K562 (cell line): ENCODE results near the gene CBX3. TPM values are rescaled to one million over a fixed set of nuclear protein-coding genes. Genes with fewer than 3 reads are reported as not detected.
A peak's percentile ranks its signal among the peaks of the same experiment; 100 is the strongest.

Source experiments
- CBFA2T2 ChIP-seq: fragments of 450-650 bp; conservative IDR thresholded peaks from 2 replicates; pipeline ENCODE4 v1.6.1; 2017; ENCODE audit warnings: mild to moderate bottlenecking
- CCNT2 ChIP-seq: IDR thresholded peaks from 2 replicates; pipeline ENCODE4 v1.6.1; 2011; ENCODE audit warnings: borderline replicate concordance, low read depth, mild to moderate bottlenecking, moderate library complexity, mixed read lengths, low read length; ENCODE audit not compliant: insufficient read length; ENCODE audit errors: extremely low read depth
- CREBBP ChIP-seq: IDR thresholded peaks from one replicate; pipeline ENCODE4 v1.6.1; 2012; ENCODE audit warnings: low read depth, mild to moderate bottlenecking, control low read depth, inconsistent platforms, low read length
- DDX20 ChIP-seq: fragments of 450-650 bp; IDR thresholded peaks from 2 replicates; pipeline ENCODE4 v1.6.1; 2016; ENCODE audit warnings: missing genetic modification characterization, low read depth, mild to moderate bottlenecking, missing compliant biosample characterization, moderate library complexity
- ESRRB ChIP-seq: fragments of 250-450 bp; sonication (Bioruptor Pico); IDR thresholded peaks from 2 replicates; pipeline ENCODE4 v1.5.0; 2020; ENCODE audit warnings: mild to moderate bottlenecking, moderate library complexity, borderline replicate concordance
- HDAC3 ChIP-seq: fragments of 450-650 bp; IDR thresholded peaks from 2 replicates; pipeline ENCODE4 v1.6.1; 2018; ENCODE audit warnings: borderline replicate concordance, mild to moderate bottlenecking, moderate library complexity; ENCODE audit not compliant: partially characterized antibody
- KAT7 ChIP-seq: sonication (generic); formaldehyde crosslinking; IDR thresholded peaks from 2 replicates; pipeline ENCODE4 v1.8.0; 2022; ENCODE audit warnings: missing genetic modification reagents, mild to moderate bottlenecking, borderline replicate concordance
- KLF6 ChIP-seq: fragments of 250-450 bp; sonication (Bioruptor Pico); IDR thresholded peaks from 2 replicates; pipeline ENCODE4 v1.4.0; 2020; ENCODE audit warnings: mild to moderate bottlenecking, moderate library complexity, borderline replicate concordance
- MEIS2 ChIP-seq: fragments of 450-650 bp; IDR thresholded peaks from 2 replicates; pipeline ENCODE4 v1.6.1; 2014; ENCODE audit warnings: mild to moderate bottlenecking; ENCODE audit not compliant: partially characterized antibody
- NFATC3 ChIP-seq: fragments of 450-650 bp; IDR thresholded peaks from 2 replicates; pipeline ENCODE4 v1.6.1; 2017; ENCODE audit warnings: mild to moderate bottlenecking
- NONO ChIP-seq, 2 experiments: fragments of 200-400 bp in 1 of 2; fragments of 450-650 bp in 1 of 2; formaldehyde crosslinking in 1 of 2; IDR thresholded peaks; 2 replicates each; pipeline ENCODE4 v1.6.1; 2017; ENCODE audit warnings: low read depth in 2 of 2, mild to moderate bottlenecking in 2 of 2, moderate library complexity in 2 of 2, low read length in 1 of 2
- RCOR1 ChIP-seq, 2 experiments: IDR thresholded peaks; 2 replicates each; pipeline ENCODE4 v1.6.1; 2012; ENCODE audit warnings: low read depth in 2 of 2, low read length in 2 of 2, borderline replicate concordance in 1 of 2, improper control_type of control experiment in 1 of 2
- RFX5 ChIP-seq: IDR thresholded peaks from 2 replicates; pipeline ENCODE4 v1.6.1; 2011; ENCODE audit warnings: low read depth, mild to moderate bottlenecking, improper control_type of control experiment, low read length
- SIN3B ChIP-seq: fragments of 450-650 bp; IDR thresholded peaks from 2 replicates; pipeline ENCODE4 v1.6.1; 2017; ENCODE audit warnings: low read depth, mild to moderate bottlenecking, moderate library complexity
- SPI1 ChIP-seq: IDR thresholded peaks from 2 replicates; pipeline ENCODE4 v1.6.1; 2011; ENCODE audit warnings: low read depth, low read length, control low read depth, borderline replicate concordance
- XRCC4 ChIP-seq: IDR thresholded peaks from one replicate; pipeline ENCODE4 v1.6.1; 2011; ENCODE audit not compliant: insufficient read depth, insufficient read length; ENCODE audit errors: extremely low read depth
- ZEB2 ChIP-seq: fragments of 450-650 bp; IDR thresholded peaks from 2 replicates; pipeline ENCODE4 v1.6.1; 2016
- ZNF133 ChIP-seq: fragments of 250-450 bp; sonication (Bioruptor Pico); IDR thresholded peaks from 2 replicates; pipeline ENCODE4 v1.4.0; 2020; ENCODE audit warnings: mild to moderate bottlenecking
- ZNF143 ChIP-seq: sonication (generic); formaldehyde crosslinking; IDR thresholded peaks from 2 replicates; pipeline ENCODE4 v1.9.0; 2022; ENCODE audit warnings: mild to moderate bottlenecking, missing genetic modification reagents
- polyA plus RNA-seq, 8 experiments: library from polyadenylated mRNA; depleted of rRNA in 4 of 8; stranded (reverse) in 5 of 8; unstranded in 3 of 8; fragments of >200 nt; fragmentation: Nextera tagmentation in 2 of 8; fragmentation: Illumina TruSeq in 1 of 8; extraction: Ambion mirVana in 2 of 8; extraction: Trizol in 1 of 8; gene quantifications; 2 replicates each; pipeline versions ENCODE4 v1.2.1 to v1.2.3, GENCODE V29; 2011 to 2014; ENCODE audit warnings: inconsistent platforms in 1 of 8, missing spikeins in 1 of 8
- total RNA-seq, 7 experiments: library from RNA; depleted of rRNA in 6 of 7; stranded (reverse); fragments of >200 nt in 6 of 7; fragmentation: Illumina TruSeq in 2 of 7; extraction: Trizol in 2 of 7; gene quantifications; 2 replicates each; pipeline versions ENCODE4 v1.2.1 to v1.2.3, GENCODE V29; 2011 to 2021; ENCODE audit warnings: low replicate concordance in 1 of 7
- TF ChIP-seq, protein P1 (sequence below), 3 experiments: fragments of 200-800 bp in 1 of 3; fragments of 250-450 bp in 1 of 3; fragments of 450-650 bp in 1 of 3; sonication (Bioruptor Pico) in 1 of 3; sonication (Bioruptor generic) in 1 of 3; formaldehyde crosslinking in 1 of 3; IDR thresholded peaks; 2 replicates each; pipeline versions ENCODE4 v1.6.1 to v1.8.0; 2016 to 2022; ENCODE audit warnings: mild to moderate bottlenecking in 2 of 3, missing genetic modification characterization in 2 of 3, missing compliant biosample characterization in 1 of 3, moderate library complexity in 1 of 3
- TF ChIP-seq, protein P2 (sequence below): fragments of 250-450 bp; sonication (Bioruptor Pico); IDR thresholded peaks from 2 replicates; pipeline ENCODE4 v1.6.1; 2021; ENCODE audit warnings: mild to moderate bottlenecking
- TF ChIP-seq, protein P3 (sequence below): fragments of 450-650 bp; formaldehyde crosslinking; IDR thresholded peaks from 2 replicates; pipeline ENCODE4 v1.4.0; 2022; ENCODE audit warnings: mild to moderate bottlenecking, moderate library complexity

Gene CBX3
- total and polyA plus RNA-seq, 9 of the 15 experiments (the other 6 are each of a cell fraction or from before 2014, with no cell fraction given) = 198 to 413 (median 328) TPM

DNA sequence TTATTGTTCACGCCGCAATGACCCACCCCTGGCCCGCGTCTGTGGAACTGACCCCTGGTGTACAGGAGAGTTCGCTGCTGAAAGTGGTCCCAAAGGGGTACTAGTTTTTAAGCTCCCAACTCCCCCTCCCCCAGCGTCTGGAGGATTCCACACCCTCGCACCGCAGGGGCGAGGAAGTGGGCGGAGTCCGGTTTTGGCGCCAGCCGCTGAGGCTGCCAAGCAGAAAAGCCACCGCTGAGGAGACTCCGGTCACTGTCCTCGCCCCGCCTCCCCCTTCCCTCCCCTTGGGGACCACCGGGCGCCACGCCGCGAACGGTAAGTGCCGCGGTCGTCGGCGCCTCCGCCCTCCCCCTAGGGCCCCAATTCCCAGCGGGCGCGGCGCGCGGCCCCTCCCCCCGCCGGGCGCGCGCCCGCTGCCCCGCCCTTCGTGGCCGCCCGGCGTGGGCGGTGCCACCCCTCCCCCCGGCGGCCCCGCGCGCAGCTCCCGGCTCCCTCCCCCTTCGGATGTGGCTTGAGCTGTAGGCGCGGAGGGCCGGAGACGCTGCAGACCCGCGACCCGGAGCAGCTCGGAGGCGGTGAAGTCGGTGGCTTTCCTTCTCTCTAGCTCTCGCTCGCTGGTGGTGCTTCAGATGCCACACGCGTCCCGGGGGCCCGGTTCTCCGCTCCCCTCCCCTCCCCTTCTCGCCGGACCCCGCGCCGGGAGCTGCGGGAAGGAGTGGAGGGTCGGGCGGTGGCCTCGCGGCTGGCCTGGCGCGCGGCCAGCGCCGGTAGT lies at the start of gene CBX3 (continued):
- TF ChIP-seq CCNT2 = peak; percentile 96
- no peak for TF ChIP-seq XRCC4
- TF ChIP-seq RFX5 = no peak
- no peak; the same call in 1 of the 2 replicates for TF ChIP-seq KLF6 (CRISPR knock-in tag)
- no peak for TF ChIP-seq CBFA2T2
- TF ChIP-seq, protein P1, sequence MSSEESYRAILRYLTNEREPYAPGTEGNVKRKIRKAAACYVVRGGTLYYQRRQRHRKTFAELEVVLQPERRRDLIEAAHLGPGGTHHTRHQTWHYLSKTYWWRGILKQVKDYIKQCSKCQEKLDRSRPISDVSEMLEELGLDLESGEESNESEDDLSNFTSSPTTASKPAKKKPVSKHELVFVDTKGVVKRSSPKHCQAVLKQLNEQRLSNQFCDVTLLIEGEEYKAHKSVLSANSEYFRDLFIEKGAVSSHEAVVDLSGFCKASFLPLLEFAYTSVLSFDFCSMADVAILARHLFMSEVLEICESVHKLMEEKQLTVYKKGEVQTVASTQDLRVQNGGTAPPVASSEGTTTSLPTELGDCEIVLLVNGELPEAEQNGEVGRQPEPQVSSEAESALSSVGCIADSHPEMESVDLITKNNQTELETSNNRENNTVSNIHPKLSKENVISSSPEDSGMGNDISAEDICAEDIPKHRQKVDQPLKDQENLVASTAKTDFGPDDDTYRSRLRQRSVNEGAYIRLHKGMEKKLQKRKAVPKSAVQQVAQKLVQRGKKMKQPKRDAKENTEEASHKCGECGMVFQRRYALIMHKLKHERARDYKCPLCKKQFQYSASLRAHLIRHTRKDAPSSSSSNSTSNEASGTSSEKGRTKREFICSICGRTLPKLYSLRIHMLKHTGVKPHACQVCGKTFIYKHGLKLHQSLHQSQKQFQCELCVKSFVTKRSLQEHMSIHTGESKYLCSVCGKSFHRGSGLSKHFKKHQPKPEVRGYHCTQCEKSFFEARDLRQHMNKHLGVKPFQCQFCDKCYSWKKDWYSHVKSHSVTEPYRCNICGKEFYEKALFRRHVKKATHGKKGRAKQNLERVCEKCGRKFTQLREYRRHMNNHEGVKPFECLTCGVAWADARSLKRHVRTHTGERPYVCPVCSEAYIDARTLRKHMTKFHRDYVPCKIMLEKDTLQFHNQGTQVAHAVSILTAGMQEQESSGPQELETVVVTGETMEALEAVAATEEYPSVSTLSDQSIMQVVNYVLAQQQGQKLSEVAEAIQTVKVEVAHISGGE (CRISPR knock-in tag; IDR thresholded peaks at IDR 0.05) = 0 out of 6 replicates have a peak, but pooled peaks of 1 of the 3 experiments have one; percentile 44
- TF ChIP-seq DDX20 (tag) = no peak
- no peak for TF ChIP-seq RCOR1 (IDR thresholded peaks at IDR 0.05; ENCODE audit: borderline replicate concordance in 1 of 2, low read depth in 2 of 2, low read length in 2 of 2)
- peak; percentile 51; the same call in 1 of the 2 replicates for TF ChIP-seq KAT7 (CRISPR knock-in tag)
- TF ChIP-seq ZNF133 (CRISPR knock-in tag) = no peak
- TF ChIP-seq HDAC3 = no peak
- TF ChIP-seq, protein P2, sequence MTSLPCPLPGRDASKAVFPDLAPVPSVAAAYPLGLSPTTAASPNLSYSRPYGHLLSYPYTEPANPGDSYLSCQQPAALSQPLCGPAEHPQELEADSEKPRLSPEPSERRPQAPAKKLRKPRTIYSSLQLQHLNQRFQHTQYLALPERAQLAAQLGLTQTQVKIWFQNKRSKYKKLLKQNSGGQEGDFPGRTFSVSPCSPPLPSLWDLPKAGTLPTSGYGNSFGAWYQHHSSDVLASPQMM (CRISPR knock-in tag) = no peak
- peak; percentile 9 to 64; a peak in 3 of 4 replicates for TF ChIP-seq NONO (IDR thresholded peaks at IDR 0.05; ENCODE audit: low read depth in 2 of 2, low read length in 1 of 2)
- peak; percentile 50; the same call in 1 of the 2 replicates for TF ChIP-seq NFATC3
- TF ChIP-seq, protein P3, sequence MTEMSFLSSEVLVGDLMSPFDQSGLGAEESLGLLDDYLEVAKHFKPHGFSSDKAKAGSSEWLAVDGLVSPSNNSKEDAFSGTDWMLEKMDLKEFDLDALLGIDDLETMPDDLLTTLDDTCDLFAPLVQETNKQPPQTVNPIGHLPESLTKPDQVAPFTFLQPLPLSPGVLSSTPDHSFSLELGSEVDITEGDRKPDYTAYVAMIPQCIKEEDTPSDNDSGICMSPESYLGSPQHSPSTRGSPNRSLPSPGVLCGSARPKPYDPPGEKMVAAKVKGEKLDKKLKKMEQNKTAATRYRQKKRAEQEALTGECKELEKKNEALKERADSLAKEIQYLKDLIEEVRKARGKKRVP = no peak
- TF ChIP-seq CREBBP = no peak
- no peak for TF ChIP-seq ZNF143 (CRISPR knock-in tag)
- TF ChIP-seq ESRRB (CRISPR knock-in tag) = no peak
- no peak for TF ChIP-seq MEIS2
- TF ChIP-seq SIN3B = no peak
- peak; percentile 79 for TF ChIP-seq SPI1
- no peak for TF ChIP-seq ZEB2
